Activated CD4-positive, alpha-beta T cell treated with anti-CD3 and anti-CD28 coated beads, Interleukin-2, amount 50 U/mL, for 16 hours (primary cell): ENCODE data around the gene TCAP.

ENCODE experiments used
- DNase-seq: peaks from one replicate; pipeline ENCODE4 v3.0.0-alpha.2; 2020

TCAP gene

GRCh38 chr17:39652587-39653315 lies 12.4 kb upstream of the TCAP start:
- no peak for DNase-seq

DNA sequence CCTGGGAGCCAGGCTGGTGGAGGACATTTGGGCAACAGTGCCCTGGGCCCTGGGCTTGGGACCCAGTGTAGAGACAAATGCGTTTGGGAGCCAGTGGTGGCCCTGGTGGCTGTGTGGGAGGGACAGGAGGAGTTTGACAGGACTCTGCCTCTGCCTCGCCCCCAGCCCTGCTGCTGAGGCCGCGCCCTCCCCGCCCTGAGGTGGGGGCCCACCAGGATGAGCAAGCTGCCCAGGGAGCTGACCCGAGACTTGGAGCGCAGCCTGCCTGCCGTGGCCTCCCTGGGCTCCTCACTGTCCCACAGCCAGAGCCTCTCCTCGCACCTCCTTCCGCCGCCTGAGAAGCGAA lies 11.9 kb upstream of the TCAP start:
- DNase-seq: no peak

DNA sequence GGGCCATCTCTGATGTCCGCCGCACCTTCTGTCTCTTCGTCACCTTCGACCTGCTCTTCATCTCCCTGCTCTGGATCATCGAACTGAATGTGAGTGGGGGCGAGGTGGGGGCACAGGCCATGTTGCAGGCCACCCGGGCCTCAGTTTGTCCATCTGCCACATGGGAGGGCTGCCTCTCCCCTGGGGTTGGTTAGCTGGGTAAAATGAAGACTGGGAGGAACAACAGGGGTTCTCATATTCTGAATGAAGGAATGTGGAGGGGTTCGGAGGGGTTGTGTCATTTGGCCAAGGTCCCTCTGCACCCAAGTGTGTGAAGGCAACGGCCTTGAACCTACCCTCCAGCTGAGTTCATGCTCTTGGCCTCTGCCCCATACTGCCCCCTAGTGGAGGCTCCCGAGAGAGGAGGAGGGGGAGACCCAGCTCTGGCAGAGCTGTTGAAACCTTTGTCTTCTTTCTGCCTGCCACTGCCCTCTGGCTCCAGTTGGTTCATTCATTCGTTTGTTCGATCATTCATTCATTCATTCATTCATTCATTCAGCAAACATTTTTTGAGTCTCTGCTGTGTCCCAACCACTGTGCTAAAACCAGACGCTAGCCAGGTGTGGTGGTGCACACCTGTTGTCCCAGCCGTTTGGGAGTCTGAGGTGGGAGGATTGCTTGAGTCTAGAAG lies 11.4 kb upstream of the TCAP start:
- peak; percentile 79 for DNase-seq

GRCh38 chr17:39655105-39655504 lies 10.0 kb upstream of the TCAP start:
- DNase-seq: no peak

DNA sequence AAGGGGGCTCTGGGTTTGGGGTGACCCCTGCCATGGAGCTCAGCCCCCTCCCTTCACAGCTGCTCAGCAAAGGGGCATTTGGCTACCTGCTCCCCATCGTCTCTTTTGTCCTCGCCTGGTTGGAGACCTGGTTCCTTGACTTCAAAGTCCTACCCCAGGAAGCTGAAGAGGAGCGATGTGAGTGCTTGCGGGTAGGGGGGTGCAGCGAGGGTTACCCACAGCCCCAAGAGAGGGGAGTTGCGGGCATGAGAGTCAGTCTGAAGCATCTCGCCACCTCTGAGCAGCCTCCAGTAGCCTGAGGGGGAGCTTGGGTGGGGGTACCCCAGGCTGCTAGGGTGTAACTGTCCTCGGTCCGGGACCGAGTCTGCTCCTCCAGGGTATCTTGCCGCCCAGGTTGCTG lies 6.8 kb upstream of the TCAP start:
- no peak for DNase-seq

- DNase-seq: no peak
Measured at GRCh38 chr17:39658760-39659159, 6.4 kb upstream of the TCAP start.

GRCh38 chr17:39659279-39660010 lies 5.7 kb upstream of the TCAP start:
- DNase-seq: no peak

- DNase-seq: no peak
Measured at GRCh38 chr17:39660011-39660360, 5.2 kb upstream of the TCAP start.

DNA sequence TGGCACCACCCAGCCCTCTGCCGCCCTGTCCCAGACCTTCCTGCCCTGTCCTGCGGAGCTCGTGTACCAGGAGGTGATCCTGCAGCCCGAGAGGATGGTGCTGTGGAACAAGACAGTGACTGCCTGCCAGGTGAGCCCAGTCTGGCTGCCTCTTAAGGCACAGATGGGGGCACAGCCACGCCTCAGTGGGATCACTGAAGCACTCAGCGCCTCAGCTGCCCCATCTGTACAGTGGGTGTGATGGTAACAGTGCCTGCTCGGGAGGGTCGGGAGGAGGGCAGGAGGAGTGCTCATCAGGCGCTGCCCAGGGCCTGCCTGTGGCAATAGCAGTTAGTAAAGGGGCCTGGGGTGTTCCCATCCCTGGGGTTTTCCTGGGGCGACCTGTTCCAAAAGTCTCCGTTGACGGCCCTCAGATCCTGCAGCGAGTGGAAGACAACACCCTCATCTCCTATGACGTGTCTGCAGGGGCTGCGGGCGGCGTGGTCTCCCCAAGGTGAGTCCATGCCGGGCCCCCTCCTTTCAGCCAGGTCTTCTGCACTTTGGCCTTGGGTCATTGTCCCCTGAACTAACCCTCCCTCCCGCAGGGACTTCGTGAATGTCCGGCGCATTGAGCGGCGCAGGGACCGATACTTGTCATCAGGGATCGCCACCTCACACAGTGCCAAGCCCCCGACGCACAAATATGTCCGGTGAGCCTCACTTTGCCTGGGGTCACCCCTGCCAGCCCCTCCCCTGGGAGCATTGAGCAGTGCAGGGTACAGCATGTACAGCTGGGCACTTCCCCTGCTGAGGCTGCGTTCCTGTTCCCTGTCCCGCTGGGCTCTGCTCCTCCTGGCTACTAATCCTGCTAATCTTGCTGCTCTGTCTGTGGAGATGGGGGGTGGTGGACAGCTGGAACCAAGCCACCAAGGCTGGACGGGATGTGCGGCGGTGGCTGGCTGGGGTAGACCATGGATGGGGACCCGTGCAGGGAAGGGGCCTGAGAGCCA lies 4.5 kb upstream of the TCAP start:
- DNase-seq: no peak

- DNase-seq: no peak
Measured at GRCh38 chr17:39661744-39662541, 3.2 kb upstream of the TCAP start.

DNA sequence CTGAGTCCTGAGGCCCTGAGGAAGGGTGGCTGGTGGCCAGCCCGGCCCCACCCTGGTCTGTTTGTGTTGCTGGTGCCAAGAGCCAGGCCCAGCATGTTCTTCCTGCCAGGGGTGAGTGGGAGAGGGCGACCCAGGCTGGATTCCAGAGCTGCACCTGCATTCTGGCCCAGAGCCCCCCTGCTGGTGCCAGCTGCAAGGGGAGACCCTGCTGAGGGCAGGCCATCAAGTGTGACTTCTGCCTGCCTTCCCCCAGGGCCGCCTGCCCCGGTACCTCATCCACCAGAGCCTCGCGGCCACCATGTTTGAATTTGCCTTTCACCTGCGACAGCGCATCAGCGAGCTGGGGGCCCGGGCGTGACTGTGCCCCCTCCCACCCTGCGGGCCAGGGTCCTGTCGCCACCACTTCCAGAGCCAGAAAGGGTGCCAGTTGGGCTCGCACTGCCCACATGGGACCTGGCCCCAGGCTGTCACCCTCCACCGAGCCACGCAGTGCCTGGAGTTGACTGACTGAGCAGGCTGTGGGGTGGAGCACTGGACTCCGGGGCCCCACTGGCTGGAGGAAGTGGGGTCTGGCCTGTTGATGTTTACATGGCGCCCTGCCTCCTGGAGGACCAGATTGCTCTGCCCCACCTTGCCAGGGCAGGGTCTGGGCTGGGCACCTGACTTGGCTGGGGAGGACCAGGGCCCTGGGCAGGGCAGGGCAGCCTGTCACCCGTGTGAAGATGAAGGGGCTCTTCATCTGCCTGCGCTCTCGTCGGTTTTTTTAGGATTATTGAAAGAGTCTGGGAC lies 2.4 kb upstream of the TCAP start:
- DNase-seq: no peak

DNA sequence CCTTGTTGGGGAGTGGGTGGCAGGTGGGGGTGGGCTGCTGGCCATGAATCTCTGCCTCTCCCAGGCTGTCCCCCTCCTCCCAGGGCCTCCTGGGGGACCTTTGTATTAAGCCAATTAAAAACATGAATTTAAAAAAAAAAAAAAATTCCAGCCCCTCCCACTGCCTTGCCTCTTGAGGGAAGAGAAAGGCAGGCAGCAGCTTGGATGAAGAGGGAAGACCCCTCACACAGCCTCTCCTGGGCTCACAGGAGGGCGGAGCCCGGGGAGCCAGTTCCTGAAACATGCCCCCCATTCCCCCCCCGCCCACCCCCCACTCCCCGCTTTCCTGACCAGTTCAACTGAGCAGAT lies 1.8 kb upstream of the TCAP start:
- DNase-seq: no peak

- no peak for DNase-seq
Measured at GRCh38 chr17:39663688-39664580, 1.2 kb upstream of the TCAP start.

DNA sequence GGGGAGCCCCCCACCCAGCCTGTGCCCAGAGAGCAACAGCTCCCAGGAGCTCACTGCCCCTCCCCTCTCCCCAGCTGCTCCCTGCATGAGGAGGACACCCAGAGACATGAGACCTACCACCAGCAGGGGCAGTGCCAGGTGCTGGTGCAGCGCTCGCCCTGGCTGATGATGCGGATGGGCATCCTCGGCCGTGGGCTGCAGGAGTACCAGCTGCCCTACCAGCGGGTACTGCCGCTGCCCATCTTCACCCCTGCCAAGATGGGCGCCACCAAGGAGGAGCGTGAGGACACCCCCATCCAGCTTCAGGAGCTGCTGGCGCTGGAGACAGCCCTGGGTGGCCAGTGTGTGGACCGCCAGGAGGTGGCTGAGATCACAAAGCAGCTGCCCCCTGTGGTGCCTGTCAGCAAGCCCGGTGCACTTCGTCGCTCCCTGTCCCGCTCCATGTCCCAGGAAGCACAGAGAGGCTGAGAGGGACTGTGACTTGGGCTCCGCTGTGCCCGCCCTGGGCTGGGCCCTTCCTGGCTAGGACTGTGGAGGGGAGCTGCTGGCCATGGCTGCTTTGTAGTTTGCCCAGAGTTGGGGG lies 584 bp downstream of the TCAP start:
- peak; percentile 17 for DNase-seq

GRCh38 chr17:39666231-39666600 lies 1.1 kb downstream of the TCAP start:
- DNase-seq: no peak

DNA sequence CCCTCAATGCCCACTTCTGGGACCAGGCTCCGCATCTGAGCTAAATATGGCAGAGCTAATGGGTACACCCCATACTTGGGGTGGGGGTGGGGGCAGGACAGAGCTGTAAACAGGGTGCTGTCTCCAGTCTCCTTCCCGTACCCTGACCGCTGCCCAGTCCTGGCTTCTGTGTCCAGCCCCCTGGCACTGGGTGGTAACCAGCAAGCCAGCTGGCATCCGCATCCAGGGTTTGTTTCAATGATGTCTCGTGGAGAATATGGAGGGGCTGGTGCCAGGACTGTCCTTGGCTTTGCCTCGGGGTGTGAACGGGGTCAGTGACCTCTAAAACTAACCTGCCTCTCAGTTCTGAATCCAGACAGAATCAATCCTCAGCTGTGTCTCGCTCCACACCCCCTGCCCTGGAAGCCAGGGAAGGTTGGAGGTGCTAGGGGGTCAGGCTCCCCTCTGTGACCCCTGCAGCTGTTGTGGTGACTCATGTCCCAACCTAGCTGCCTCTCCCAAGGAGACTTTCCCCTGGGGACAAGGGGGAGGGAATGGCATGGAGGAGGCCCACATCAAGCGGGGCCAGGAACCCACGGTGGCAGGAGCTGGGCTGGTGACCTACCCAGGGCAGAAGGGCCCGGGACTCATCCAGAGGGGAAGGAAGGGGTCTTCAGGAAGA lies 1.6 kb downstream of the TCAP start:
- DNase-seq: no peak

GRCh38 chr17:39667262-39667944 lies 2.3 kb downstream of the TCAP start:
- no peak for DNase-seq
